Activated CD4-positive, alpha-beta T cell treated with anti-CD3 and anti-CD28 coated beads for 36 hours (primary cell): ENCODE measurements around the gene MDFIC. TPM values are rescaled to one million over a fixed set of nuclear protein-coding genes. Genes with fewer than 3 reads are reported as not detected.

Experiments used
- ATAC-seq: fragments of 200-7000 bp; cut with Tn5 transposase; one replicate; pipeline ENCODE4 v1.10.0; 2021; ENCODE audit warnings: mild to moderate bottlenecking, moderate library complexity
- CTCF ChIA-PET: fragments of 350-600 bp; sonication (Branson Sonifier 250); formaldehyde crosslinking; loops from one replicate; lab custom pipeline; 2021; ENCODE audit warnings: antibody characterized with exemption; lab: Charles Lee
- POLR2A ChIA-PET: fragments of 350-600 bp; sonication (Branson Sonifier 250); formaldehyde crosslinking; loops from one replicate; lab custom pipeline; 2021; ENCODE audit warnings: antibody characterized with exemption, inconsistent platforms; lab: Charles Lee
- DNase-seq: peaks from one replicate; pipeline ENCODE4 v3.0.0-alpha.2; 2020
- H3K27ac Mint-ChIP-seq: one replicate; pipeline ENCODE4 v1.8.0; 2021; ENCODE audit warnings: mixed read lengths
- H3K27me3 Mint-ChIP-seq: one replicate; pipeline ENCODE4 v1.8.0; 2021; ENCODE audit warnings: mixed read lengths
- H3K36me3 Mint-ChIP-seq: one replicate; pipeline ENCODE4 v1.8.0; 2021; ENCODE audit warnings: low read depth, mixed read lengths
- H3K4me1 Mint-ChIP-seq: one replicate; pipeline ENCODE4 v1.8.0; 2021; ENCODE audit warnings: mixed read lengths
- H3K4me3 Mint-ChIP-seq: one replicate; pipeline ENCODE4 v1.8.0; 2021; ENCODE audit warnings: mild to moderate bottlenecking, moderate library complexity, mixed read lengths
- H3K9me3 Mint-ChIP-seq: one replicate; pipeline ENCODE4 v1.8.0; 2021; ENCODE audit warnings: low read depth, mixed read lengths
- intact Hi-C, 2 experiments: fragments of 100-400 bp; cut with DNase I in 1 of 2; cut with micrococcal nuclease in 1 of 2; formaldehyde crosslinking; loops; one replicate each; pipeline versions ENCODE4 v1.14.2 to v1.15.1; 2022 to 2024; cut with DNase I, micrococcal nuclease
- total RNA-seq, 2 experiments: library from RNA; stranded (reverse); gene quantifications; one replicate each; pipeline ENCODE4 v1.2.3, GENCODE V29; 2021

Gene MDFIC
- total RNA-seq, 2 experiments from 2014 or later, result 68.4 to 113 TPM

DNA sequence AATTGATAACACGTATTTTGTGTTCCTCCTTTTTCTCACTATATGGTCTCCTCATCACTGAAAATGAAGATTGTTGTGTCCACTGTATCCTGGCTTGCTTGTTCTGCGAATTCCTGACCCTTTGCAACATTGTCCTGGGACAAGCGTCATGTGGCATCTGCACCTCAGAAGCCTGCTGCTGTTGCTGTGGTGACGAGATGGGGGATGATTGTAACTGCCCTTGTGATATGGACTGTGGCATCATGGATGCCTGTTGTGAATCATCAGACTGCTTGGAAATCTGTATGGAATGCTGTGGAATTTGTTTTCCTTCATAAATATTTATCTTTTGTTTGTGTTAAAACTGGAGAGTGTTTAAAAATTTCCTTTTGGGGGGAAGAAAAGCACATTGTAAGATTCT lies 93.7 kb downstream of the MDFIC start:
- peaks cover 31% of the 10 kb centered on the region for H3K36me3 Mint-ChIP-seq
- no peak overlapping the region for H3K4me3 Mint-ChIP-seq
- CTCF ChIA-PET, result no interaction called here
- ATAC-seq (no peak), DNase-seq (no peak)
- H3K27me3 Mint-ChIP-seq, result no peaks in the 10 kb centered on the region
- POLR2A ChIA-PET, result no interaction called here
- intact Hi-C loops, result no loop called here
- H3K9me3 Mint-ChIP-seq, result no peaks in the 10 kb centered on the region
- no peak overlapping the region for H3K27ac Mint-ChIP-seq
- H3K4me1 Mint-ChIP-seq, result peaks cover 26% of the 10 kb centered on the region

- ChIA-PET CTCF (no interaction called here), POLR2A (no interaction called here)
- Mint-ChIP-seq H3K36me3 (peaks cover 11% of the 10 kb centered on the region), H3K9me3 (no peaks in the 10 kb centered on the region), H3K4me3 (no peak overlapping the region), H3K27ac (no peak overlapping the region), H3K27me3 (peaks cover 2% of the 10 kb centered on the region), H3K4me1 (peaks cover 21% of the 10 kb centered on the region)
- intact Hi-C loops, result no loop called here
- DNase-seq (no peak), ATAC-seq (no peak)
Observed at GRCh38 chr7:115019882-115020605, 98.2 kb downstream of the MDFIC start.

- no peak for DNase-seq
- ChIA-PET POLR2A (no interaction called here), CTCF (interaction anchor here (1.0 kb wide), 1 partner anchor 90 kb away, joined by 3 read pairs; no protein-coding TSS in a partner anchor)
- H3K36me3 Mint-ChIP-seq, result no peaks in the 10 kb centered on the region
- no peak overlapping the region for H3K27ac Mint-ChIP-seq
- no peak for ATAC-seq
- no peak overlapping the region for H3K4me3 Mint-ChIP-seq
- no peaks in the 10 kb centered on the region for H3K9me3 Mint-ChIP-seq
- peaks cover 2% of the 10 kb centered on the region for H3K27me3 Mint-ChIP-seq
- peaks cover 16% of the 10 kb centered on the region for H3K4me1 Mint-ChIP-seq
- intact Hi-C loops, result no loop called here
Observed at GRCh38 chr7:115023219-115023618, 101.3 kb downstream of the MDFIC start.

DNA sequence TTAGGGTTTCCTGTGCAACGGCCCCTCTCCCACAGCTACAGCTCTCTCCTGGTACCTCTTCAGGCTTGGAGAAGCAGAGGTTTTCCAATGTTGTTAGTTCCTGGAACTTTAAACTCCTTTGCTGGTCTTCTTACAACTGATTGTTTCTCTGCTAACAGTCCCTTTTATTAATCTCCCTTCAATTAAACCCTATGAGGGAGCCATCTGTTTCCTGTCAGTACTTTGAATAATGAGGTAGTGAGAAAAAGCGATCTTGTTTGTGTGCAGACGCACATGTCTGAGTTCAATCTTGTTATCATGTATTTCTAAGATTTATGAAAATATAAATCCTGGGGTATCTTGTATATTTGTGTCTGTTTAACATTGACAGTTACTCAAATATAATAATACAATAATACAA lies 102.4 kb downstream of the MDFIC start:
- no peak overlapping the region for H3K4me3 Mint-ChIP-seq
- ChIA-PET CTCF (interaction anchor here (0.6 to 1.0 kb wide), 2 partner anchors 91 to 141 kb away, joined by 3 read pairs; no protein-coding TSS in a partner anchor), POLR2A (no interaction called here)
- peaks cover 2% of the 10 kb centered on the region for H3K27me3 Mint-ChIP-seq
- intact Hi-C loops, result no loop called here
- H3K27ac Mint-ChIP-seq, result no peak overlapping the region
- no peak for ATAC-seq
- H3K36me3 Mint-ChIP-seq, result no peaks in the 10 kb centered on the region
- H3K4me1 Mint-ChIP-seq, result peaks cover 16% of the 10 kb centered on the region
- no peaks in the 10 kb centered on the region for H3K9me3 Mint-ChIP-seq
- no peak for DNase-seq

GRCh38 chr7:115032715-115033703 lies 111.1 kb downstream of the MDFIC start:
- CTCF ChIA-PET, result no interaction called here
- Mint-ChIP-seq H3K36me3 (no peaks in the 10 kb centered on the region), H3K27ac (no peak overlapping the region), H3K27me3 (no peaks in the 10 kb centered on the region), H3K4me1 (peaks cover 3% of the 10 kb centered on the region), H3K9me3 (no peaks in the 10 kb centered on the region), H3K4me3 (no peak overlapping the region)
- intact Hi-C loops, result no loop called here
- POLR2A ChIA-PET, result no interaction called here
- ATAC-seq, result no peak
- no peak for DNase-seq

- Mint-ChIP-seq H3K27ac (no peak overlapping the region), H3K27me3 (no peaks in the 10 kb centered on the region), H3K4me1 (peaks cover 3% of the 10 kb centered on the region), H3K4me3 (no peak overlapping the region), H3K36me3 (no peaks in the 10 kb centered on the region), H3K9me3 (no peaks in the 10 kb centered on the region)
- intact Hi-C loops, result no loop called here
- no peak for ATAC-seq
- ChIA-PET POLR2A (no interaction called here), CTCF (no interaction called here)
- no peak for DNase-seq
Observed at GRCh38 chr7:115033917-115034459, 112.1 kb downstream of the MDFIC start.

GRCh38 chr7:115034515-115034914 lies 112.6 kb downstream of the MDFIC start:
- Mint-ChIP-seq H3K4me1 (peaks cover 3% of the 10 kb centered on the region), H3K9me3 (no peaks in the 10 kb centered on the region), H3K27me3 (no peaks in the 10 kb centered on the region), H3K27ac (no peak overlapping the region), H3K36me3 (no peaks in the 10 kb centered on the region), H3K4me3 (no peak overlapping the region)
- intact Hi-C loops, result no loop called here
- ChIA-PET CTCF (no interaction called here), POLR2A (no interaction called here)
- ATAC-seq, result no peak
- no peak for DNase-seq

- POLR2A ChIA-PET, result no interaction called here
- intact Hi-C loops, result no loop called here
Observed at GRCh38 chr7:115037128-115037802, 115.4 kb downstream of the MDFIC start.

DNA sequence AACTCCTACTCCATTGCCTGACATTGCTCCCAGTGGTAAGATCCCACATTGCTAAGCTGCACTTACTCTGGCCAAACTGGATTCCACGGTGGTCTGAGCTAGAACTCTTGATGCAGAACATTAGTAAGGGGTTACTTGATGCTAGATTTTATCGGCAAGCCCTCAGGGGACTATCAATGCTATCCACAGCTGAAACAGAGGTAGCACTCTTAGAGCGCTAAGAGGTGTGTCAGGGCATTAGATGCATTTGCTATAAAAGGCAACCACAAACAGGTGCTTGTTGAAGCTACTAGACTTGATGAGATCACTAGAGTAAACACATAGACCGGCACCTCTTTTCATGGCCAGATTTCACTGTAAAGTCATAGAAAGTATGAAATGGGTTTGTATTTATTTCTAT lies 116.3 kb downstream of the MDFIC start:
- Mint-ChIP-seq H3K27ac (no peak overlapping the region), H3K9me3 (no peaks in the 10 kb centered on the region), H3K4me3 (no peak overlapping the region), H3K27me3 (no peaks in the 10 kb centered on the region), H3K4me1 (peaks cover 3% of the 10 kb centered on the region), H3K36me3 (no peaks in the 10 kb centered on the region)
- CTCF ChIA-PET, result interaction anchor here (1.4 kb wide), 1 partner anchor 174 kb away, joined by 4 read pairs; no protein-coding TSS in a partner anchor
- intact Hi-C loops, result no loop called here
- ATAC-seq (no peak), DNase-seq (no peak)
- POLR2A ChIA-PET, result no interaction called here

More at GRCh38 chr7:115037128-115037802, 115.4 kb downstream of the MDFIC start:
- ATAC-seq, result no peak
- Mint-ChIP-seq H3K9me3 (no peaks in the 10 kb centered on the region), H3K4me3 (no peak overlapping the region), H3K36me3 (no peaks in the 10 kb centered on the region), H3K27me3 (no peaks in the 10 kb centered on the region), H3K4me1 (peaks cover 3% of the 10 kb centered on the region), H3K27ac (no peak overlapping the region)
- DNase-seq, result no peak
- CTCF ChIA-PET, result interaction anchor here (1.4 kb wide), 1 partner anchor 173 kb away, joined by 4 read pairs; no protein-coding TSS in a partner anchor

DNA sequence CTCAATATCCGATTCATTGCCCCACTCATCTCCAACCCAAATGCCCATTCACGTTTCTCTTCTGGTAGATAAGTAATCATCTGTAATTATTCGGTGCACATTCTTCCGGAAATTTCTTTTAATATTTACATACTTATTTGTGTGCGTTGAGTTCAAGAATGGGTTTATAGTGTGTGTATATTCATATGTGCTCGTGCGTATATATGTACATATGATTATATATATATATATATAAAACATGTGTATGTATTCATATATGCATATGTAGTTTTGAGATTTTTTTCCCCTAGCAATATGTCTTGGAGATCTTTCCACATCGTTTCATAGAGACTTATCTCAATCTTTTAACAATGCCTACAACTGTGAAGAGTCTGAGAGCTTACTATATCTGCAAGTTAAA lies 118.2 kb downstream of the MDFIC start:
- no peak overlapping the region for H3K4me3 Mint-ChIP-seq
- H3K9me3 Mint-ChIP-seq, result no peaks in the 10 kb centered on the region
- intact Hi-C loops, result no loop called here
- peaks cover 3% of the 10 kb centered on the region for H3K4me1 Mint-ChIP-seq
- no peaks in the 10 kb centered on the region for H3K36me3 Mint-ChIP-seq
- H3K27me3 Mint-ChIP-seq, result no peaks in the 10 kb centered on the region
- ChIA-PET CTCF (no interaction called here), POLR2A (no interaction called here)
- ATAC-seq (no peak), DNase-seq (no peak)
- no peak overlapping the region for H3K27ac Mint-ChIP-seq

- ChIA-PET CTCF (no interaction called here), POLR2A (no interaction called here)
- H3K4me1 Mint-ChIP-seq, result peaks cover 3% of the 10 kb centered on the region
- H3K27ac Mint-ChIP-seq, result no peak overlapping the region
- intact Hi-C loops, result no loop called here
- no peak overlapping the region for H3K4me3 Mint-ChIP-seq
- H3K9me3 Mint-ChIP-seq, result no peaks in the 10 kb centered on the region
- ATAC-seq (no peak), DNase-seq (no peak)
- no peaks in the 10 kb centered on the region for H3K36me3 Mint-ChIP-seq
- no peaks in the 10 kb centered on the region for H3K27me3 Mint-ChIP-seq
Observed at GRCh38 chr7:115040495-115040894, 118.6 kb downstream of the MDFIC start.
